ENCODE data around the gene COQ8B.
"Not testable (repeated sequence)": the region's sequence is repeated elsewhere in the genome, so short reads cannot be mapped to it uniquely, and the experiment has no call there.

Gene COQ8B

GRCh38 chr19:40663695-40664692 is 52.7 kb downstream of the COQ8B start:
- peak; percentile 48 for DNase-seq

GRCh38 chr19:40662925-40663694 is 53.6 kb downstream of the COQ8B start:
- peak; percentile 92 for DNase-seq

GRCh38 chr19:40661616-40662015 is 55.1 kb downstream of the COQ8B start:
- DNase-seq: no peak

- DNase-seq: no peak
Measured at GRCh38 chr19:40659566-40659965, 57.1 kb downstream of the COQ8B start.

- DNase-seq: no peak
Measured at GRCh38 chr19:40659116-40659515, 57.6 kb downstream of the COQ8B start.

GRCh38 chr19:40658031-40658430 is 58.7 kb downstream of the COQ8B start:
- DNase-seq: no peak

- not testable (repeated sequence) for DNase-seq
Measured at GRCh38 chr19:40655684-40656083, 61.0 kb downstream of the COQ8B start.

GRCh38 chr19:40652303-40652702 is 64.4 kb downstream of the COQ8B start:
- not testable (repeated sequence) for DNase-seq

GRCh38 chr19:40650749-40651305 is 65.9 kb downstream of the COQ8B start:
- no peak for DNase-seq

- DNase-seq: not testable (repeated sequence)
Measured at GRCh38 chr19:40649903-40650675, 66.6 kb downstream of the COQ8B start.

GRCh38 chr19:40646743-40647254 is 69.9 kb downstream of the COQ8B start:
- no peak for DNase-seq

GRCh38 chr19:40642757-40643305 is 73.9 kb downstream of the COQ8B start:
- DNase-seq: no peak

GRCh38 chr19:40642051-40642706 is 74.5 kb downstream of the COQ8B start:
- DNase-seq: no peak

Data from hematopoietic multipotent progenitor cell treated with erythropoietin and hydrocortisone succinate and interleukin-3 and kit ligand, for 6 days (in vitro differentiated cells).